NCI-H2171 (cell line): Measurements from ENCODE around the gene TFCP2L1.
"Not testable (repeated sequence)": the region's sequence is repeated elsewhere in the genome, so short reads cannot be mapped to it uniquely, and the experiment has no call there.

Experiments used
- DNase-seq: peaks from one replicate; lab custom pipeline; 2025; lab: John Stamatoyannopoulos, UW

TFCP2L1 gene

DNA sequence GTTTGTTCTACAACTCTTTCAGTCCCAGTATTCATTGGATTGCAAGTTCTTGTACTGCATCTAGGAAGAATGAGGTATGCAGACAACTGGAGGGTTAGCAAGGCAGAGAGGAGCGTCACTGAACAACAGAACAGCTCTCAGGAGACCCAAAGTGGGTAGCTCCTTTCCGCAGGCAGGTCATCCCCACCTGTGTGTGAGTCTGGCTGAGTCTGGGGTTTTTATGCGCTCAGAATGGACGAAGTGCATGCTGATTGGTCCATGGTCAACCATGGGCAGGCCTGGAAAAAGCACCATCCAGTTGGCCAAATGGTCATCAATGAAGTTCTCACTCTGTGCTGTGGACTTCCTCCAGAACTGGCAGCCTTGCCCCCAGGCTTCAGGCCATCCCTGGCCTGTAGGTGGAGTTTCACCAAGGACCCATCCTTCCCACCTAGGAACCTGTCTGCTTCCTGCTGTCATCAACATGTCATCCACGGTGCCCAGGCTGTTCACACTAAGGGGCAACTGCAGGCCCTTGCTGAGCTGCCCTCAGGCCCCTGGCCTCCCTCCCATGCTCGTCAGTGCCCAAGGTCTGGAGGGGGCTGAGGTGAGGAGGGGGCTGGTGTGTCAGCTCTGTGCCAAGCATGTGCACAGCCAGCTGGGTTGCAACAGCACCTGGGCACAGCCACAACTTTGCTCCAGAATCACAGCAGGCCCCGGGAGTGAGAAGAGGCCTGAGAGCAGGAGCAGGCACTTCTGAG is 11.1 kb upstream of the TFCP2L1 start:
- DNase-seq: no peak

DNA sequence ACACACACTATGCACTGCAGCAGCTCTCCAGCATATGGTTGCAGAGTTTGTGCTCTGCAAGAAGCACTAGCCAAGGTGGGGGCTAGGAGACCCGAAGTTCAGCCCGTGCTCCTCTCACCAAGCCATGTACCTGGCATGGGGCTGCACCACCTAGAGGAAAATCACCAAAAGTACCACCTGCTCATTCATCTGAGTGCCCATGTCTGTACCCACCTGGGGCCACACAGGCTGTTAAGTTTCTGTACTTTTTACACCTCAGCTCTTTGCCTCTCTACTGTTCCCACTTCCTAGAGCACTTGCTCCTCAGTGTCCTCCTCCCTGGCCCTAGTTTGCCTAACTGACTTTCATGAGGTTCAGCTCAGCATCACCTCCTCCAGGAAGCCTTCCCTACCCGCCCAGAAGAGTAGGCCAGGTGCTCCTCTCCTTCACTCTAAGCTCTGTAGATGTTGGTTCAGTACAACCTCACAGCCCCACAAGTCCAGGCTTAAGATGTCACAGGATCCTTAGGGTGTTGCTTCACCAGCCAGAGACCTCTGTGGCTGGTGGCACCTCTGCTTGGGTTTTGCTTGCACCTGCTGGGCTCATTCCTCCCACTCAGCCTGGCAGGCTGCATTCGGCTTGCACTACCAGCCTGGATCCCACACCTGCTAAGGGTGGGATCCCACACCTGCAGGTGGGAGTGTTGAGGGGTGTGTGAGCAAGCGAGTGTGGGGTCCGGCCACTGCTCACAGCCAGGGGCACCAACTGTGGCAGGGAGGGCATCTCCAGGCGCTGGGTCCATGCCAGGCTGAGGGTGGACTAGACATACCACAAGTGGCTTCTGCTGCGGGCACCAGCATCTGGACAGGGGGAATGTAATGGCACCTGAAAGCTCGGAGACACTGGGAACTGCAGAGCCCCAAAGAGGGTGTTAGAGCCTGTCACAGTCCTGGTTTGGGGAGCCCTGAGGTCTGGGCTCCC is 10.2 kb upstream of the TFCP2L1 start:
- no peak for DNase-seq

DNA sequence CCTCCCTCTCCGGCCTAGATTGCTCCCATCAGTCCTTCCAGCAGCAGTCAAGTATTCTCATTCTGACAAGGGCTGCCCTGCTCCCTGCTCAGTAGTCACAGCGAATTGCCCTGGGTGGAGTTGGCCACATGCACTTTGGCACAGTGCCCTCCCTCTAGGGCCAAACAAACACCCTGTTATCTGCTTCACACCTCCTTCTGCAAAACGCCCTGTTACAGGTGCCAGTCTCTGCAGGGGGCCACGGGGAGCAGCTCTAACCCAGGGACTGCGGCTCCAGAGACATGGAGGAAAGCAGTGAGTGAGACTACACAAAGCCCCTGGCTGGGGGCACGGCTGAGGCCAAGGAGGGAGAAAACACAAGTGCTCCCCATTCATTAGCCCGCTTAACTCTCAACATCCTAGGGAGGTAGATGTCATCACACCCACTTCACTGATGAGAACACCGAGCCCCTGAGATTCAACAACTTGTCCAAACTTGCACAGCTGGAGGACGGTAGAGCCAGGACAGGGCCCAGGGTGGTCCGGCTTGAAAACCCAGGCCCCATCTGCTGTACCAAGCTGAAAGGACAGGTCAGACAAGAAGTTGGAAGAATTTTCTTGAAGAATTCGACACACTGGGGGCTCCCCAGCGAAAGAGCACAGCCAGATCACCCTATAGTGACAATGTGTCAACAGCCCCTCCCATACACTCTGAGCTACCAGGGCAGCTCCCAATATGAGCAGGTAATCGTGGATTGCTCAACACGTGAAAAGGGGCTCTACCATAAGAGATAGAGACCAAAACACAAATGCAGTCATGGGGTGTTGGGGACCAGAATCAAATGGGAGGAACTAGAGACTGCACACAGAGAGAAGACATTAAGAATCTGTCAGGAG is 8.7 kb upstream of the TFCP2L1 start:
- DNase-seq: no peak

DNA sequence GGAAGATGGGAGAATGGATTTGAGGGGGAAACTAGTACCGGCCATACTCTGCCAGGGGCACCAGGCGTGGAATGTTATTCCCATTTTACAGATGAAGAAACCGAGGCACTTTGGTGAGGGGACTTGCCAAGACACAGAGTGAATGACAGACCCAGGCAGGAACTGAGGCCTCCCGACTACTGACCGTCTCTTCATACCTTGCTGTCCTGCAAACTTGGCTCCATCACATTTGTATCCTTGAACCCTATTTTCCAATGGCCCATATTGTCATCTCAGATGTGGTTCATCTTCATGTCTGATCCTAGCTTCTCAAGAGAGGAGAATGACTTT is 6.2 kb upstream of the TFCP2L1 start:
- no peak for DNase-seq

DNA sequence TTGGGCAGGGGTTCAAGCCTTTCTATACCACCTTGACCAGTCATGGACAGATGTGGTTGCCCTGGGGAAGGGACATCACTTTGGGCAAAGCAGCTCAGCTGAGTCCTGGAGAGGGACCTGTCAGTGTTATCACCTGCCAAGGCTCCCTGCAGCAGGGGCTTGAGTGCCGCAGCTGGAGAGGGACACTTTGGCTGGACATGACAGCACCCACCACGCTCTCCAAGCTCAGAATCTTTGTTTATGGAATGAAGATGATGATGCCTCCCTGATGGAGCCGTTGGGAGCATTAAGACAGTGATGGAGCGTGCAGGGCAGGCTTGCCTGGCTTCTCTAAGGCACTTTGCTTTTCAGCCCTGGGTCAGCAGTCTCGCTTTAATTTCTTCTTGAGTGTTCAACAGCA is 4.3 kb upstream of the TFCP2L1 start:
- no peak for DNase-seq

DNA sequence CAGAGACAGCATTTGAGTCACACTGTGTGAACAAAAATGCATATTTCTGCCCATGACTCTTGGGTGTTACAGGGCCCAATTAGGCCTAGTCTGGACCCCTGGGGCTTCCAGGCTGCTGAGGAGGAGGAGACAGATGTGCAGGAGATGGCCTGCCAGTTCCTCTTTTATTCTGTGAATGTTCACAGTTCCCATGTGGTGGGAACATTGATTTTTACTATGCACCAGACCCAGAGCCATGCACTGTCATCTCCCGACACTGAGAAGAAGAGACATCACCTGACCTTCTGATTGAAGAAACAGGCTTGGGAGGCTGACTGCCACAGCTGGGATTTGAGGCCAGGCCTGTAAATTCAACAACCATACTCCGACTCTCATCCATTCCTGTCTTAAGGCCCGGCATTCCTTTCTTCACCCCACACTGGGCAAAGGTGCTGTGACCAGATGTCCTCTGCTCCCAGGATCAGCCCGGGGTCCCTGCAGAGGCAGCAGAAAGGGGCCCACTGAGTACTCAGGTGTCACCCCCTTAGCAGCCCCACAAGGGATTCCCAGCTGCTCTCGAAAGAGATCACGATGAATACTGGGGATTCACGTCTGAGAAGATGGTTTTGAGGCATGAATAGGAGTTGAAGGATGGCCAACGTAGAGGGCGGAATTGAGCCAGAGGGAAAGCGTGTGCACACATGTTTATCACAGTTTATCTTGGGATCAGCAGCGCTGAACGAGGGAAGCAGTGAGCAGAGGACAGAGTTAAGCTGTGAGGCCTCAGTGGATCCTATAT is 3.6 kb upstream of the TFCP2L1 start:
- no peak for DNase-seq

DNA sequence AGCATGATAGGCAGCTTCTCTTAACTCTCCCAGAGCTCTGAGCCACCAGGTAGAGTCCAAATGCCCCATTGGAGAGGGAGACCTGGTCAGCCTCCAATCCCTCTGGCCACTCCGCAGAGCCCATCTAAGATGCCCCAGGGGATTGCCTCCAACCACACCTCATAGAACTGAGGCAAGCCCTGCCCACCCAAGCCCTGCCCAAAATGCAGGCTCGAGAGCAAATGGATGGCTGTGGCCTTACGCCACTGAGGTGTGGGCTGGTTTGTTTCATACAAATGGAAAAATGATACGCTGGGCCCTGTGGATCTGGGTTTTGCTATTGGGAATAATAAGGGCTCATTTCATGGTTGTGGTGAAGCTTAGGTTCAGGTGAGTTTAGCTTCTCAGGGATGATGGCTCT is 3.0 kb upstream of the TFCP2L1 start:
- no peak for DNase-seq

DNA sequence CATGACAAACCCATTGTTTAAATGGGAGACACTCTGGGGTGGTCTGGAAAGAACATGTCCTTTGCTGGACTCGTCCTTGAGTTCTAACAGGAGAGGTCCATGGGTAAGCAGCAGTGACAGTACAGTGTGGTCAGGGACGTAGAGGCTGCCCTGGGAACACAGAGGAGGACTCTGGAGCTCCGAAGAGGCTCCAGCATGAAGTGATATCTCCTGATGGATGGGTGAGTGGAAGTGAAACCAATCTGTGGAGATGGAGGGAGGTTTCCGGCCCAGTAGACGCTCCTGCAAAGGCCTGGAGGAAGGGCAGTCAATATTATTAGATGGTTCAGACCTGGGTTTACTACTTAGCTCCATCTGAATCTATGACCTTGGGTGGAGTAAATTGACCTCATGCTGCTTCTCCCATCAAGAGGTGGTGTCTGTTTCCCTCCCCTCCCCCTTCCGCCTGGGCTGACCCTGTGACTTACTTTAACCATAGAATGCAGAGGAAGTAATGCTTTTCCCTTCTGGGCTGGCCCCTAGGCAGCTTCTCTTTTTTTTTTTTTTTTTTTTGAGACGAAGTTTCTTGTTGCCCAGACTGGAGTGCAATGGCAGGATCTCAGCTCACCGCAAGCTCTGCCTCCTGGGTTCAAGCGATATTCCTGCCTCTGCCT is 2.3 kb upstream of the TFCP2L1 start:
- DNase-seq: no peak

DNA sequence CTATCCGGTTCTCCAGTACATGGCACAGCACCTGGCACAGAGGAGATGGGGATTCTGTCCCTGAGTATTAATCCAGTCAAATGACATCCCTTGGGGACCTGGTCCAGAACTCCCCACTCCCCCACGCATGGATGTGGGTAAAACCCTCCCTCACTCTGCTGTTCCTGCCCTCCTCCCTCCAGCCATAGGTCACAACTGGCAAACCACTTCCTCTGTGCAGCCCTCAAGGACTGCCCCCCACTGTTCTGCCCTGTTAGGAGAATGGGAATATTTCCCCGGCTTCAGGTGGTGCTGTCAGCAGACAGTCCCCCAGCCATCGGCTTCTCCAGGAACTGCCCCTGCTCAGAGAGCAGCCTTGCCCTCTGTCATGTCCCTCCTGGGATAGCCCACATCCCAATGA is 1.5 kb upstream of the TFCP2L1 start:
- no peak for DNase-seq

DNA sequence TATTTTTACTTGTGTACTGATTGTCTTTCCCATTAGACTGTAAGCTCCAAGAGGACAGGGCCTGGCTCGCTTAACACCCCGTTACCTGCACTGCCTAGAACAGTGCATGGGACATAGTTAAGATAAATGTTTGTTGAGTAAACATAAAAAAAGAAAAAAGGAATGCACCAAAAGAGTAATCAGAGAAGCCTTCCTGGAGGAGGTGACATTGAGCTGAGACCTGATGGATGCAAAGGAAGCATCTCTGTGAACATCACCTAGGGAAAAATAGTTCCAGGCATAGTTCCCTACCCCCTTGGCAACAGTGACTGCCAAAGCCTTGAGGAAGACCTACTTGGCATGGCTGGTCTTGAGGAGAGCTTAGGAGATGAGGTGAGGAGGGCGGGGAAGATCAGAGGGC is 924 bp upstream of the TFCP2L1 start:
- DNase-seq: no peak

DNA sequence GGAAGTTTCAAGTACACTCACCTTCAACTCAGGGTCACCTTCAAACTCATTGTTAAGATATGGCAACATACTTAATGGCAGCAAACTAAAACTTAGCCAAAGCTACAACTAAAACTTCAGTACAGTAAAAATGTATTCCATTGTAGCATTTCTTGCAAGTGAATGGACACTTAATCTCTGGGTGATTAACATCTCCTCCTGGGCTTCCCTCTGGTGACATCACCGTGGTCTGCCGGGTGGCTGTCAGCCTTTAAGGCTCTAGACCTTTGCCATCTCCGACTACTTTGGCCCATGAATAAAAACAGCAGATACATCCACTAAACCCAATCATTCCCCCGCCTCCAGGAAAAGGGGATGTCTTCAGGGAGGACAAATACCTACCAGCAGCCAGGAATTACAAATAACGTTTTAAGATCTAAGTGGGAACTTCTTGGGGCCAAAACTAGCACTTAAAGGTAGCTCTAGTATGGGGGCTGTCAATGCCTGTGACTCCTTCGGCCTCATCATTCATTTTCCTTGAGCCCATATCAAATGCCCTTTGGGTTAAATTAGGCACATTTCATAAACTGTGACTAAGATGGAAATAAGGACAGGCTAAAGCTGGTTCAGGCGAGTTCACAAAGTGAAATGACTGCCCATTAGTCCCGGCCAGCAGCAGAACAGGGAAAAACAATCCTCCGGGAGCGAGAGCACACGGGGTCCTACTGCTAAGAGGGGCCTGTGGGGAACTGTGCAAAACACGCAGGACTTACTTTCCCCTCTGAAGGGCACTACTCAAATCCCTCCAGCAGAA is 1.1 kb downstream of the TFCP2L1 start:
- no peak for DNase-seq

DNA sequence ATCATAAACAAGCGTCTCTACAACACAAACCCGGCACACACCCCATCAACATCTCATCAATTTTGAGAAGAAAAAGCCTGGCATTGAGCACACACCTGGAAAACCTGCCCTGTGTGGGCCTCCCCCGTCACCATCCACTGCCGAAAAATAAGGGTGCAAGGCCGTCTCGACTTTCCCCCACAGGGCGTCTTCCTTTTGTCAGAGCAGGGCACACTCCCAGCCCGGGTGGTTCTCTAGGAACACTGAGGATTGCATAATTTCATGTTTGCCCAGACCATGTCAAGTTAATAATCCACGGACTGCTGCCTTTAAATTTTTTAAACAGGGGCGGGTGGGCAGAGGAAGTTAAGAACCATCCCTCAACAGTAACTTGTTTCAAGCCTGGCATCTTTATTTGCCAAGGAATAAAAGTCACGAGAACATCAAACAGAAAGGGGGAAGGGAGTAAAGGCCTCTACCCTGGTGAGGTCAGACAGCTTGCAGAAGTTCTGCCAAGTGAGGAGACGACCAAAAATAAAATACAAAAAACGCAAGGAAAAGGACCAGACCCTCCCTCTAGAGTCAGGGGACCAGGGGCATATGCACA is 2.1 kb downstream of the TFCP2L1 start:
- no peak for DNase-seq

DNA sequence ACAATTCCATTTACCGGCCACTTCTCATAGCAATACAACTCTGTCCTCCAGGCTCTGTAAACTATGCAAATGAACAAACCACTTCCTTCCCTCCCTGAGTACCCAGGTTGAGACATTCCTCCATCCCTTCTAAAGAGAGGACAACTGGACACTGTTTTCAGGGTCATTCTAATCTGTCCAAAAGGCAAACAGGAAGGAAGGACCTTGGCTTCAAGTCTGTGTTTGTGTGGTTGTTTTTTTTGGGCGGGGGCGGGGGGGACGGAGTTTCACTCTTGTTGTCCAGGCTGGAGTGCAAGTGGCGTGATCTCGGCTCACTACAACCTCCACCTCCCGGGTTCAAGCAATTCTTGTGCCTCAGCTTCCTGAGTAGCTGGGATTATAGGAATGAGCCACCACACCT is 3.3 kb downstream of the TFCP2L1 start:
- DNase-seq: no peak

DNA sequence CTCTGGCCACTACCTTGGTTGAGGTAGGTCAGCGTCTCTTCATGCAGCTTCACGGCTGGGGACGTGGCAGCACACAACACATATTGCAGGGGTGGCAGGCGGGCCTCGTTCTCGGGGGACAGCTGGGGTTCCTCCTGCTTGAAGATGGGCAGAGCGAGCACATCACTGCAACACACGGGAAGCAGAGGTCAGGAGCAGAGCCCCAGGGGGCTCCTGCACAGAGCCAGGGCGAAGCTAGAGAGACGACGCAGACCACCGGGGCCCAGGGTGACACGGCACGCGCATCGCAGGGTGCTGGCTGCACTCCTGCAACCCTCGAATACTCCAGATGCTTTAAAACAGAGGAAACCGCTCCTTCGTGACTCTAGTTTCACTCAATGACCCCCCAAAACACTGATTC is 3.9 kb downstream of the TFCP2L1 start:
- DNase-seq: no peak

DNA sequence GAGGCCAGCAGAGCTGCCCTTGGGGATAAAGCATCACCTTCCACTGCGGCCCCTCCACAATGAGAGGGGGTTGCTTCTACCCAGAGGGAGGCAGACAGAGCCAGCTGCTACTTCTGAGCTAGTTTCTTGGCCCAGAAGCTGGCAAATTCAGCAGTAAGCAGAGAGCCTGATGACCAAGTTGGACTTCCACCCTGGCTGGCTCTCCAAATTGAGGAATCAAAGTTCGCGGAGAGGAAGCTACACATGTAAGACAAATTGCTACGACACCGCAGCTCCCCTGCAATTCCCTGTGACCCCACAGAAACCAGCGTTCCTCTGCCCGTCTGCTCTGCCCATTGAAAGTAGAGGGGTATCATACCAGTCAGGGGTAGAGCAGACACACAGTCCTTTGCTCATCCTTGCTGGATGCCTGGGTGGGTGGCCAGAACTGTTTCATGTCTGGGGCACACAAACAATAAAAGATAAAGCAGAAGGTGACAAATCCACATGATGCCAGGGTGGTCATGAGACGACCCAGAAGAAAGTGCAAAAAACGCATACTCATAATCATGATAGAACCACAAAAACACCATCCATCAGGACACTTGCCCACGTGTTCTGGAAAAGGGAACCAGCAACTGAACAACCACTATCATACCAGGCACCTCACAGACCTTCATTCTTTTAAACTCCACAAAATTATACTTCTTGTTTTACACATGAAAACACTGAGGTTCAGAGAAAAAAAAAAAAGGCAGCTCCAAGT is 5.4 kb downstream of the TFCP2L1 start:
- no peak for DNase-seq

DNA sequence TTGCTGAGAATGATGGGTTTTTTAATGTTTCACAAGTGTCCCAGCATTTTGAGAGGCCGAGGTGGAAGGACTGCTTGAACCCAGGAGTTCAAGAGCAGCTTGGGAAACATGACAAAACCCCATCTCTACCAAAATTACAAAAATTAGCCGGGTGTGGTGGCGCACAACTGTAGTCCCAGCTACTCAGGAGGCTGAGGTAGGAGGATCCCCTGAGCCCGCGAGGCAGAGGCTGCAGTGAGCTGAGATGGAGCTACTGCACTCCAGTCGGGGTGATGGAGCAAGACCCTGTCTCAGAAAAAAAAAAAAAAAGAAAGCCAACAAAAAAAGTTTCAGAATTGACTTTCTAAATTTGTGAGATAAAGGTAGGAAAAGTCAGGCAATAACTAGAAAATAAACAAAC is 8.7 kb downstream of the TFCP2L1 start:
- DNase-seq: no peak

DNA sequence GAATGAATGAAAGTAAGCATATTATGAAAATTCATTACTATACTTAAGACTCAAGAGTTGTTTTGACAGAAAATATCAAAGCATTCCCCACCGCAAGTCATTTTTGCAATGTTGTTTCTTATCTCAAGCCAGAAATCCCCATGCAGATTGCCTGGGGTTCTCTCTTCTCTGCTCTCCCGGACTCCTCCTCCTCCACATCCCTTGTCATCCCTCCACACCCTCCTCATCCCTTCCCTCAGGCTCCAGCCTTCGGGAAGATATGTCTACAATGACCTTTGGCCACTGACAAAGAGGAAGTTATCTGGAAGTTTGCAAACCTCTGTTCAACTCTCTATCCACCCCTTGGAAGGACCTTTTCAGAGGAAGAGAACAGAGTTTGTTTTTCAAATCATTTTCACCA is 11.9 kb downstream of the TFCP2L1 start:
- no peak for DNase-seq

DNA sequence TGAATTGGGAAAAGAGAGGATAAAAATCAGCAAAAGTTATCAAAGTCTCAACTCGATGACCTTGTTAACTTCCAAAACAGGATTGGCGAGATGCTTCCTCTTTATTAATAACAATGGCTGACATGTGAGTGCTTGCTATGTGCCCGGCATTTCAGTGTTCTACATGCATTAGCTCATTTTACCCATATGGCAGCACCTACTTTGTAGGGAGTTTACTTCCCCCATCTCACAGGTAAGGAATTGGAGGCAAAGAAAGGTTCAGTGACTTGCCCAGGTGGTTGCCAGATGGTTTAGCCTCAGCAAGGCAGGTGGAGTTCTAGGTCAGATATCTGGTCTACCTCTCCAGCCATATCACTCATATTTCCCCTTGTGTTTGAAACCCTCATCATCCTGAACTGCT is 12.4 kb downstream of the TFCP2L1 start:
- no peak for DNase-seq

DNA sequence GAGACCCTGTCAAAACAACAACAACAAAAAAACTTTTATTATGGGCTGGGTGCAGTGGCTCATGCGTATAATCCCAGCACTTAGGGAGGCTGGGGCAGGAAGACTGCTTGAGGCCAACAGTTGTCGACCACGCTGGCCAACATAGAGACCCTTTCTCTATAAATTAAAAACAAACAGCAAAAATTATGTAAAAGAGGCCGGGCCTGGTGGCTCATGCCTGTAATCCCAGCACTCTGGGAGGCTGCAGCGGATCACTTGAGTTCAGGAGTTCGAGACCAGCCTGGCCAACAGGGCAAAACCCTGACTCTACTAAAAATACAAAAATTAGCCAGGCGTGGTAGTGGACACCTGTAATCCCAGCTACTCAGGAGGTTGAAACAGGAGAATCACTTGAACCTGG is 15.6 kb downstream of the TFCP2L1 start:
- DNase-seq: not testable (repeated sequence)
